GM19351 (cell line): Measurements from ENCODE around the gene ZNF460.

Source experiments
- ATAC-seq: cut with Tn5 transposase; IDR thresholded peaks from one replicate; pipeline ENCODE4 v1.9.1; 2021; ENCODE audit warnings: mild to moderate bottlenecking, moderate library complexity; ENCODE audit not compliant: unreplicated experiment

Gene ZNF460

DNA sequence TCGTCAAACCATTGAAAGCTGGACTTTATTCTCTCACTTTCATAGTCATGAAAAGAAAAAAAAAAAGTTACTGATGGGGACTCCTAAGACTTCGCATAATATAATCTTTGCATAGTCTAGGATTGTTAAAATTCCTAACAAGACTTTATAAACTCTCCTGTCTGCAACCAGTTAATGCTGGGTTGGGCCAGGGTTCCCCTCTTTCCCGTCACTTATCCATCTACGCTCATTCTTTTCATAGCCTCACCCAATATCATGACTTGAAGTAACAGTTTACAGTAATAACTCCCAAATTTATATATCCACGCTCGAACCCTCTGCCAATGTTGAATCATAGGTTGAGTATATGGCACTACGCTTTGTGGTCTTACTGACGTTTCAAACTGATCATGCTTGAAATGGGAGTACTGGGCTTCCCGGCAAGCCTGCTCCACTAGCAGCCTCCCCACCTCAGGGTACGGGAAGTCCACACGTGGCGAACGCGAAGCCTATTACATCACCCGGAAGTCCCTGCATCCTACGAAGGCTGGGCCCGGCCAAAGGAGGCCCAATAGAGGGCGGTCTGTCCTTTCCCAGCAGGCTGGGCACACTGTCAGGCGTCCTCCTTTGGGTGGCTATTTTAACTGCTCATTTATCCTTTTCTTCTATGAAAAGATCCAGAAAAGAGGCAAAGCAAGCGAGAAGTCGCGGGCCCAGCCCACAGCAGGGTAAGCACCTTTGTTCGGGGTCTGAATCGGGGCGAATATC, 694 bp upstream of the ZNF460 start:
- peak; percentile 64 for ATAC-seq

DNA sequence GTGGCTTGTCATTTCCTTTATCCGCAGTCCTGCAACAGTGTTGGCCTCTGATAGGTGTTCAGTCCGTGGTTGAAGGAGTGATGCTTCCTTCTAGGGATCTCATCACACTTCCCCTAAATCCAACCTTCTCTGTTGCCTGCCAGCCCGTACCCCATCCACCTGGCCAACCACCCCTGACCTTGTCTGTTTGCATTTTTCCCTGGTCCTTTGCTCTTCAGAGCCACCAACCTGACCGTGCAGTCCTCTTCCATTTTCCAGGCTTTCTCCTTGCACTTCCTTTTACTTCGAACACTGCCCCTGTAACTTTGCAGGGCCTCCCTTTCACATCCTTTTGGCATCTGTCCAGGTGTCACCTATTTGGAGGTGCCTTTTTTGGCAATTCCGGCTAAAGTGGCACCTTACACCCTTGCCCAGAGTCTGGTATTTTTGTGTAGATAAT, 696 bp downstream of the ZNF460 start:
- peak; percentile 0 for ATAC-seq

DNA sequence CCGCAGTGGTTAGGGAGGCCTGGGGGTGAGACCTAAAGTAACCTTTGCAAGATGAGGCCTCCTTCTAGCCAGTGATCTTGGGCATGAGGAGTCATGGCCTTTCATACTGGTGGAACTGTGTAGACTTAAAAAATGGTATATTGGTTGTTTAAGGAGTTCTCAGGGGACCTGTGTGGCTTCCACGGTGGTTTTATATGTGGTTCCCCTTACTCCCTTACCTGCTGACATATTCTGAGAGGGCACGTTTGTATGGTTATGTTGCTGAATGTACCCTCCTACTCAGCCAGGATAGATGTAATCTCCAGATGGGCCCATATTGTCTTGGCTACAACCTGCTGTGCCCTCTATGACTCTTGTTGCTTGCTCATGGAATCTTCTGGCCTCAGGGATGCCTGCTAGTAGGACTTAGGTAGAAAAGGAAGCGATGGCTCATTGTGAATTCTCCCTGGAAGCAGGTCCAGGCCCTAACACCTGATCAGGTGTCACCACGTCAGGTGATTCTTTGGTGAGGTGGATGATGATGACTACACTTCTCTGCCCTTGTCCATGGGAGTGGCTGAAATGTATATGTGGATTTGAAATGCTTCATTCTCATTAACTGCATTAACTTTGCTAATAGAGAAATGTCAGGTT, 1.8 kb downstream of the ZNF460 start:
- no peak for ATAC-seq

DNA sequence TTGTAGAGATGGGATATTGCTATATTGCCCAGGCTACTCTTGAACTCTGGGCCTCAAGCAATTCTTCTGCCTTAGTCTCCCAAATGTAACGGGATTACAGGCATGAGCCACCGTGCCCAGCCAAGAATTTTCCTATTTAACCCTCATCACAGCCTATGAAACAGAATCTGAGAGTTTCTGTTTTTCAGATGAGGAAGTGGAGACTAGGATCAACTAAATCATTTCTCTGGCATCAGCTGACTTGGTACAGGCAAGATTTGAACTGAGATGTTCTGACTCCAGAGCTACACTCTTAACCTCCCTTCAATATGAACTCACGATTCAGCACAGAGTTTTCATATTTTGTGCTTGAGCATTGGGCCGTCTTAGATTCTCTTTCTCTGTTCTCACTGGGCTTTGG, 8.1 kb downstream of the ZNF460 start:
- no peak for ATAC-seq

DNA sequence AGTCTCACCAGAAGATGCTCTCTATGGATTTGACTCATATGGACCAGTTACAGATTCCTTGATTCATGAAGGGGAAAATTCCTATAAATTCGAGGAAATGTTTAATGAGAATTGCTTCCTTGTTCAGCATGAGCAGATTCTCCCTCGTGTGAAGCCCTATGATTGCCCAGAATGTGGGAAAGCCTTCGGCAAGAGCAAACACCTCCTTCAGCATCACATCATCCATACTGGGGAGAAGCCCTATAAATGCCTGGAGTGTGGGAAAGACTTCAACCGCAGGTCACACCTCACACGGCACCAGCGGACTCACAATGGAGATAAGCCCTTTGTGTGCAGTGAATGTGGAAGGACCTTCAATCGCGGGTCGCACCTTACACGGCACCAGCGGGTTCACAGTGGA, 10.7 kb downstream of the ZNF460 start:
- ATAC-seq, result no peak

DNA sequence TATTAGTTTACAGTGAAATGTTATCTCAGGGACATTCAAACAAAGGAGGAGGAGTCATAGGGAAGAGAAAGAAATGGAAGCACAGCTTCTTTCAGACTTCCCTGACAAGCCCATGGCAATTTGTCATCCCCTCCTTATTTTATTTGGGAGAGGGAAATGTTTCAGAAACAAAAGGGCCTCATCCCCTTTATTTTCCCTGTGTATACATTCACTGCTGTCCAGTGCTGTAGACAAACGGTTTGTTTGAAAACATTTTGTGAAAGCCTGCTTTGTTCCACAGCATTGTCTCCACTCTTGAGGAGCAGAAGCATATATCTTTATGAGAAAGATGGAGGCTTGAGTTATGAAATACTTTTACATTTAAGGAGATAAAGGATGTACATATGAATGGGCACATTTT, 12.3 kb downstream of the ZNF460 start:
- ATAC-seq, result no peak

DNA sequence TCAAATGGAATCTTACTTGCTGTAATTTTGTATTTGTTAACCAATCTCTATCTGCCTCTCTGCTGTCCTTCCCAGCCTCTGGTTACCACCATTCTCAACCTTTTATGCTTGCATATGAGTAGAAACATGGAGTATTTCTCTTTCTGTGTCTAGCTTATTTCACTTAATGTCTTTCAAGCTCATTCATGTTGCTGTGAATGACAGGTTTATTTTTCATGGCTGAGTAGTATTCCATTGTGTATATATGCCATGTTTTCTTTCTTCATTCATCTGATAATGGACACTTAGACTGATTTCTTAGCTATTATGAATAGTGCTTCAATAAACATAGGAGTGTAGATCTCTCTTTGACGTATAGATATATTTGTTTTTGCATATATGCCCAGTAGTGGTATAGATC, 13.4 kb downstream of the ZNF460 start:
- no peak for ATAC-seq

DNA sequence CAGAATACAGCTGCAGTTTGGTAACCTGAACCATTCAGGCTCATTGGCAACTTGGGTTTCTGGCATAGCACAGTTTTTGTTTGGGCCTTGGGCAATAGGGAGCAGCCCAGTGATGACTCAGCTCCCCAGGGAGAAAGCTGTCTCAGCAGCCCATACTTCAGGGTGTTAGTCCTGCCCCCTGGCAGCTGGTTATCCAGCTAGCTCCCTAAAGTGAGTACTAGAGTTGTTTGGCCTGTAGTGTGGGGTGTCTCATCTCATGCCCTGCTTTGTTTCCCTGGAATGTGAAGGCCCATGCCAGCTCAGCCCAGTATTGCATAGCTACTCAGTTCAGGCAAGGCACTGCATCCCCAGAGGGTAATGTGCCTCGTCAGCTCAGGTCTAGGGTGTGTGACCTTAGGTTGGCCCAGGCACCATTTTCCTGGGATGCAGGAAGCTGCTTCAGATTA, 21.8 kb downstream of the ZNF460 start:
- no peak for ATAC-seq

DNA sequence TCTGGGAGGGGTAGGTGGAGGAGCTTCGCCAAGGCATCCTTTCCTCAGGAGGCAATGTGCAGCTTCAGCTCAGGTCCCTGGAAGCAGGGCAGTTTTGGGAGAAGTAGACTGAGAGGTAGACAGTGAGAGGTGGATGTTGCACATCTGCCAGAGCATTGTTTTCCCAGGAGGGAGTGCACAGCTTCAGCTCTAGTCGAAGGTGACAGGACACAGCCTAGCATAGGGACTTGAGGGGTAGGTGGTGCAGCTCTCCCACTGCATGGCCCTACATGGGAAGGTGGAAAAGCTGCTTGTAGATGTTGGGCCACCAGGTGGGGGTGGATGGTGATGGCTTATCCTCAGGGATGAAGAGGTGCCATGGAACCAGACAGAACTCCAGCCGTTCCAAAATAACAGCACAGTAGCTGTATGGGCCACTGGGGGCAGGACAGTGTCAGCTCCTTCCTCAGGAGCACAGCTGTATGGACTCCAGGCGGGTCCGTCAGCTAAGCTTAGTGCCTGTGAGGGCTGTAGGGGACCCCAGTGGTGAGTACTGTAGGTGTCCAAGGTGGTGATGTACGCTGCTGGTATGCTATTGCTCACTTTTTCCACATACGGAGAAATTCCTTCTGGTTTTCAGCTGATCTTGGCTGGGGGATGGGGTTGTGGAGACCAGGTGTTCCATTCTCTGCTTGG, 22.6 kb downstream of the ZNF460 start:
- no peak for ATAC-seq

DNA sequence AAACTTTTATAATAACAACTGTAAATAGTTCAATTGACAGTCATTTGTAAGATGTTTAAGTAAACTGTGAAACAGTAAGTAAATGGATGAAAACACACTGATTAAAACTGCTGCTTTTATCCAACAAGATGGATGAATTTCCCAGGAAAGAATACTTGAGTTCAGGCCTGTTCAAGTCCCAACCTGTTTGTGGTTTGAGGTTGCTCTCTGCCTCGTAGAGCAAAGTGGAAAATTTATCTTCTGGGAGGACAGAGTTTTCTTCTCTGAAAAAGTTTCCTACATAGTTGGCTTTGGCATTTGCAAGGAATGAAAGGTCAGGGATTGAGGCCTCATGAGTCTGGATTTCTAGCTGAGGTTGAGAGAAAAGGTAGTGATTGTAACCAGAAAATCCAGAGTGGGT, 24.8 kb downstream of the ZNF460 start:
- ATAC-seq, result no peak

DNA sequence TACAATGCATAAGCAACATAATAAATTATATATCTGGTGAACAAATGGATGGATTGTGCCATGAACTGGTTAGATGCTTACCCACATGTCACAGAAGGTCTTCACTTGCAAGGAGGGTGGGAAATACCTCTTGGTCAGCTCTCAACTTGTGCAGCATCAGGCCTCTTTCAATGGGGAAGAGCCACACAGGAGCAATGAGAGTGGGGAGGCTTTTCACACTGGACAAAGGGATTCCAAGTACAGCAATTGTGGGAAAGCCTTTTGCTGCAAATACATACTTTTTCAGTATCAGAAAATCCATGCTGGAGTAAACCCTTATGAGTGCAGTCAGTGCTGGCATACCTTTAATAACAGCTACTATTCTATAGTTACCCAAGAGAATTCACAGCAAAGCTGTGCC, 28.2 kb downstream of the ZNF460 start:
- ATAC-seq, result no peak

DNA sequence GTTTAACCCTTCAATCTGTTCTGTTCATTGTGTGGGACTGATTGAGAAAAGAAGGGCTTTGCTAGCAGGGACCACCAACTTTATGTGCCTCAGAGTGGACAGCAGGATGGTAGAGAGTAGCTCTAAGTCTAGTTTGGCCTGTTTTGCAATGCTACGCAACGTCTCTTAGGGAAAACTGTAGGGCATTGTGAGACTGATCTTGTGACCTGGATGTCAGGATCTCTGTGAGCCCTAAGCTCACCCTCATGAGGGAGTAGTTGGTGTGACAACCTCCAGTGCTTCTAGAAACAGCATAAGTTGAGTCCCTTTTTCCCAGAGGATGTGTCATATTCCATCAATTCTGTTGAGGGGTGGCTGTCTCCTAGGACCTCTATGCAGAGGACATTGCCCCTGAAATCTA, 30.5 kb downstream of the ZNF460 start:
- no peak for ATAC-seq

DNA sequence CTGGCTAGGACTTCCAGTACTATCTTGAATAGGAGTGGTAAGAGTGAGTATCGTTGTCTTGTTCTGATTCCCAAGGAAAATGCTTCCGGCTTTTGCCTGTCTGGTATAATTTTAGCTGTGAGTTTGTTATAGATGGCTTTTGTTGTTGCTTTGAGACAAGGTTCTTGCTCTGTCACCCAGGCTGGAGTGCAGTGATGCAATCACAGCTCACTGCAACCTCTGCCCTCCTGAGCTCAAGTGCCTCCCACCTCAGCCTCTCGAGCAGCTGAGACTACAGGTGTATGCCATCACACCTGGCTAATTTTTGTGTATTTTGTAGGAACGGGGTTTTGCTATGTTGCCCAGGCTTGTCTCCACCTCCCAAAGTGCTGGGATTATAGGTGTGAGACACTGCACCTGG, 33.9 kb downstream of the ZNF460 start:
- no peak for ATAC-seq

DNA sequence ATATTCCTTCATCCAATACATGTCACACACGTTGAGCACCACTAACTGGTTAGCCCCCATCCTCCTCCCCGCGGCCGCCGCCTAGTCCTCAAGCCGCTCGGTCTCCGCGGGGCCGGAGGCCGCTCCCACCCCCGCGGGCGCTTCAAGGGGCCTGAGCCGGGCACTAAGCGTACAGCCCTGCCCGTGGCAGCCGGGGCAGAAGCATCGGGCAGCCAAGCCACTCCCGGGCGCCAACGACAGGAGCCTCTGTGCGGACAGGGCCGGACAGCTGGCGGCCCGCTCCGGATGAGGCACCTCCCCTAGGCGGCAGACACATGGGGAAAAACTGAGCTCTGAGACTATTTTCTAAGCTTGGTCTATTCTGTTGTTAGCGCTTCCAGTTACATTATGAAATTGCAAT, 37.2 kb downstream of the ZNF460 start:
- no peak for ATAC-seq

DNA sequence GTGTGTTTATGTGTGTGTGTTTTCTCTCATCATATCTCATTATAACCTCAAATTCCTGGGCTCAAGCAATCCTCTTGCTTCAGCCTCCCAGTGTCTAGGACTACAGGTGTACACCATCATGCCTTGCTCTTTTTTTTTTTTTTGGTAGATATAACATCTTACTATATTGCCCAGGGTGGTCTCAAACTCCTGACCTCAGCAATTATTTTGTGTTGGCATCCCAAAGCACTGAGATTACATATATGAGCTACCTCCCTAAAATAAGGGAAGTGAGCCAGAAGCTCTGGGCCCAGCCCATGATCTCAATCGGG, 39.5 kb downstream of the ZNF460 start:
- ATAC-seq, result no peak

DNA sequence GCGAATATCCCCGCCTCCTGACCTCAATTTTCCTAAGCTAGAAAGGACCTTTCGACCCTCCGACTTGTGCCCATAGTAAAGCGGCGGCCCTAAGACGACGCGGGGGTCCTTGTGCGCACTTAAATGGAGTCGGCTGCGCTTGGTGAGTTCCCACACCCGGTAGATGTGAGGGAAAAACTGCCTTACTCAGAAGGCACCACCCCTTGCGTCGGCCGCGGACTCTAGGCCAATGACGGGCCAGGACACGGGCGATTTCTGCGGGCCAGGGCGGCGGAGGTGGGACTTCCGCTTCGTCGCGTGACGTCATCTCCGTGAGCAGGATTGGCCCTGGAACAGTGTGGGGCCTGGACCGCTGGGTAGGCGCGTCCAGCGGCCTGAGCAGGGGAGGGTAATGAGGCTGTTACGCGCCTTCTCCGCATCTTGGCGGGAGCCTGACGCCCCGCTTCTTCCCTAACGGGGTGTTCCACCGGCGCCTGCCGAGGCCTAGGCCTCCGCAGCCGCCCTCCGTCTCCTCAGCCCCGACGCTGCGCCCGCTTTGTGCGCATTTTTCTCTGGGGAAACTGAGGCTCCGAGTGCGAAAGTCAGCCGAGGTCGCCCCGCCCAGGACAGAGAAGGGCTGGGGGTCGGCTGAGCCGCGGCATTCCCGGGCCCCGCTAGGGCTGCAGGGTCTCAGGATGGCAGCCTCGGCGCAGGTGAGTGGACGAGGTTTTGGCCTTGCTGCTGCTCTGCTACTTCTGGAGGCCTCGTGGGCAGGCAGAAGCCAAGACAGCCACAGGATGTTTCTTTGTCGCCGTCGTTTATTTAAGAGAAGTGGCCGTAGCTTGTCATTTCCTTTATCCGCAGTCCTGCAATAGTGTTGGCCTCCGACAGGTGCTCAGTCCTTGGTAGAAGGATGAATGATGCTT, 40.1 kb downstream of the ZNF460 start, which contains the start of gene ZNF543:
TSS of gene ZNF543 (plus strand) at position 293 of the 905 bp plus-strand sequence. CDS start at position 675, 382 bp downstream.
- peak; percentile 96 for ATAC-seq

DNA sequence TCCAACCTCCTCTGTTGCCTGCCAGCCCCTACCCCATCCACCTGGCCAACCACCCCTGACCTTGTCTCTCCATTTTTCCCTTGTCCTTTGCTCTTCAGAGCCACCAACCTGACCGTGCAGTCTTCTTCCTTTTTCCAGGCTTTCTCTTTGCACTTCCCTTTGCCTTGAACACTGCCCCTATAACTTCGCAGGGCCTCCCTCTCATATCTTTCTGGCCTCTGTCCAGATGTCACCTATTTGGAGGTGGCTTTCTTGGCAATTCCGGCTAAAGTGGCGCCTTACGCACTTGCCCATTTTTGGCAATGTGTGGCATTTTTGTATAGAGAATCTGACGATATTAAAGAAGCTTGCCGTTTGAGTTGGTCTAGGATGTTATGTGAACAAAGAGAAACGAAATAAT, 40.8 kb downstream of the ZNF460 start:
- ATAC-seq, result no peak

DNA sequence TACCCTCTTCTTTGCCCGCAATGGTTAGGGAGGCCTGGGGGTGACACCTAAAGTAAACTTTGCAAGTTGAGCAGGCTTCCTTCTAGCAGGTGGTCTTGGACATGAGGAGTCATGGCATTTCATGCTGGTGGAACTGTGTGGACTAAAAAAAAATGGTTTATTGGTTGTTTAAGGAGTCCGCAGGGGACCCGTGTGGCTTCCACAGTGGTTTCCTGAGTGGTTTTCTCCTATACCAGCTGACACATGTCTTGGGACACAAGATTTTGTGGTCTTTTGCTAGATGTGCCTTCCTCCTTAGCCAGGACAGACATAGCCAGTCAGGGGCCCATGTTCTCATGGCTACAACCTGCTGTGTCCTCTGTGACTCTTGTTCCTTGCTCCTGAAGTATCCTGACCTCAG, 41.5 kb downstream of the ZNF460 start:
- no peak for ATAC-seq

DNA sequence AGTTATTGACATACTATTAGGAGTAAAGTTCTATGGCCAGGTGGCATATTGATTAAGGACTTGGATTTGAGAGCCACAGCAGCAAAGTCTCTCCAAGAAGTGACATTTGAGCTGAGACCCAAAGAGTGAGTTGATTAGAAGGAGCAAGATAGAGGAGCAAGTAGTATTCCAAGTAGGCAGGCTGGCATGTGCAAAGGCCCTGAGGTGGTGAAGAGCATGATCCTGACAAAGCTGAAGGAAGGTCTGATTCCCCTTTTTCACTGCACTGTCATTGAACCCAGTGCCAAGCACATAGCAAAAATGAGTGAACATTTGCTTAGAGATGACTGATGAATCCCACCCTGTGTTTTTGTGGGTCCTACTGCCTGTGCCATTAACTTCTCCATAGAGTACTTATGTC, 44.7 kb downstream of the ZNF460 start:
- no peak for ATAC-seq

DNA sequence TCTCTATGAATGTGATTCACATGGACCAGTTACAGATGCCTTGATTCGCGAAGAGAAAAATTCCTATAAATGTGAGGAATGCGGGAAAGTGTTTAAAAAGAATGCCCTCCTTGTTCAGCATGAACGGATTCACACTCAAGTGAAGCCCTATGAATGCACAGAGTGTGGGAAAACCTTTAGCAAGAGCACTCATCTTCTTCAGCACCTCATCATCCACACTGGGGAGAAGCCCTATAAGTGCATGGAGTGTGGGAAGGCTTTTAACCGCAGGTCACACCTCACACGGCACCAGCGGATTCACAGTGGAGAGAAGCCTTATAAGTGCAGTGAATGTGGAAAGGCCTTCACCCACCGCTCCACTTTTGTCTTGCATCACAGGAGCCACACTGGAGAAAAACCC, 47.7 kb downstream of the ZNF460 start:
- ATAC-seq, result no peak

DNA sequence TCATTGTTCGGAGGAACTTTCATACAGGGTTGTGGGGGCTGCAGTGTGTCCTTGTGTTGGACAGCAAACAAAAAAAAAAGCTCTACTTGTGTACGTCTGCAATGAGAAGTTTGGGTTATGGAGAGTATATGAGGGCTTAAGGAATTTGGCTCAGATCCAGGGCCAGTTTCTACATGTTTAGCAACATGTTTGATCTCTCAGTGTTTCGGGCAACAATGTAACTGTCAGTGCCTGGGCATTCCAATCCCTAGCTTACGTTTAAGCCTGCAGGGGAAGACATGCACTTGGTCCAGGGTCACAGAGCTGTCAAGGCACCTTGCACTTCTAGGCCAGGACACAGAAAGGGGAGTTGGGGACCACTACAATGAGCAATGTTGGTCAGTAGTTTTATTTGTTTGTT, 53.9 kb downstream of the ZNF460 start:
- no peak for ATAC-seq
